Amygdala (tissue), 56 donors: ENCODE results near the gene NLRP3.
"Not testable (repeated sequence)": the region's sequence is repeated elsewhere in the genome, so short reads cannot be mapped to it uniquely, and the experiment has no call there.

ENCODE experiments used
- DNase-seq, 56 donors: peaks; one replicate each; lab custom pipeline; 2025; lab: John Stamatoyannopoulos, UW

NLRP3 gene

GRCh38 chr1:247390116-247390791 lies 25.7 kb upstream of the NLRP3 start:
- DNase-seq, result peak in 54 of 56 donors; percentile 8 to 87 (median 56)

GRCh38 chr1:247390996-247391395 lies 25.0 kb upstream of the NLRP3 start:
- no peak for DNase-seq

- DNase-seq, result no peak
These were observed 23.9 kb upstream of the NLRP3 start for GRCh38 chr1:247392088-247392487.

GRCh38 chr1:247395075-247395474 lies 20.9 kb upstream of the NLRP3 start:
- DNase-seq, result not testable (repeated sequence)

- no peak for DNase-seq
These were observed 15.3 kb upstream of the NLRP3 start for GRCh38 chr1:247400685-247401084.

GRCh38 chr1:247401310-247402119 lies 14.5 kb upstream of the NLRP3 start:
- no peak for DNase-seq

GRCh38 chr1:247402120-247402675 lies 13.8 kb upstream of the NLRP3 start:
- no peak for DNase-seq

- no peak for DNase-seq
These were observed 9.8 kb upstream of the NLRP3 start for GRCh38 chr1:247406014-247406656.

- peak in 1 of 56 donors; percentile 4 for DNase-seq
These were observed 8.8 kb upstream of the NLRP3 start for GRCh38 chr1:247407180-247407616.

- DNase-seq, result no peak
These were observed 7.9 kb upstream of the NLRP3 start for GRCh38 chr1:247408100-247408499.

- no peak for DNase-seq
These were observed 6.0 kb upstream of the NLRP3 start for GRCh38 chr1:247409869-247410544.

- DNase-seq, result no peak
These were observed 4.2 kb upstream of the NLRP3 start for GRCh38 chr1:247411621-247412327.

GRCh38 chr1:247417831-247418230 lies 1.9 kb downstream of the NLRP3 start:
- no peak for DNase-seq

GRCh38 chr1:247419336-247419735 lies 3.4 kb downstream of the NLRP3 start:
- no peak for DNase-seq

- no peak for DNase-seq
These were observed 5.1 kb downstream of the NLRP3 start for GRCh38 chr1:247421074-247421473.

- no peak for DNase-seq
These were observed 13.5 kb downstream of the NLRP3 start for GRCh38 chr1:247429496-247429895.

- DNase-seq, result no peak
These were observed 14.5 kb downstream of the NLRP3 start for GRCh38 chr1:247430434-247430833.

- DNase-seq, result no peak
These were observed 15.7 kb downstream of the NLRP3 start for GRCh38 chr1:247431643-247432042.

GRCh38 chr1:247434005-247434404 lies 18.0 kb downstream of the NLRP3 start:
- no peak for DNase-seq
